ENCODE measurements around the gene EPHA8. TPM values are rescaled to one million over a fixed set of nuclear protein-coding genes. Genes with fewer than 3 reads are reported as not detected.

Gene EPHA8
- polyA plus RNA-seq, 1 experiment = not detected

DNA sequence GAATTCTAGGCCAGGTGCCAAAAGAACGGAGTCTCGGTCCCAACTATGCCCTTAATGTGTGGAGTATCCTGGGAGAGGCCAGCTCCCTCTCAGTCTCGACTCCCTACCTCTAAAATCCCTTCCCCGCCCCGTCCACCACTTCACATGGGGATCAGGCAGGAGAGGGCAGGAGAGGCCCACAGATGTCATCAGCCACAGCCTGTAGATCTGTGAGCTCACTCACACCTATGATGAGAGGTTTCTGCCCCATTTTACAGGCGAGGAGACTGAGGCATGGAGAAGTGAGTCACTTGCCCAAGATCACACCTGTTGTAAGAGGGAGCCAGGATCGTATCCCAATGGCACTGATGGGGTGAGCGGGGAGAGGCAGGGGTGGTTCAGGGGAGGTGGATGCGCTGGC lies 20.4 kb upstream of the EPHA8 start:
- Histone ChIP-seq H3K27ac (ENCODE audit: low read depth, low read length) (no peak overlapping the region), H3K4me3 (ENCODE audit: low read depth, low read length) (no peak overlapping the region), H3K27me3 (ENCODE audit: control insufficient read depth, insufficient read depth, low read length) (peaks cover 38% of the 10 kb centered on the region), H3K9me3 (ENCODE audit: control insufficient read depth, insufficient read depth, low read length) (no peaks in the 10 kb centered on the region)
- CTCF ChIA-PET = no interaction called here
- DNase-seq (ENCODE audit: low read depth, low spot score) = no peak
- POLR2A ChIA-PET = interaction anchor here (0.6 kb wide), 1 partner anchor 44 kb away, joined by 3 read pairs; no protein-coding TSS in a partner anchor
- no peak for TF ChIP-seq CTCF (IDR thresholded peaks at IDR 0.05; ENCODE audit: low read depth, low read length)

DNA sequence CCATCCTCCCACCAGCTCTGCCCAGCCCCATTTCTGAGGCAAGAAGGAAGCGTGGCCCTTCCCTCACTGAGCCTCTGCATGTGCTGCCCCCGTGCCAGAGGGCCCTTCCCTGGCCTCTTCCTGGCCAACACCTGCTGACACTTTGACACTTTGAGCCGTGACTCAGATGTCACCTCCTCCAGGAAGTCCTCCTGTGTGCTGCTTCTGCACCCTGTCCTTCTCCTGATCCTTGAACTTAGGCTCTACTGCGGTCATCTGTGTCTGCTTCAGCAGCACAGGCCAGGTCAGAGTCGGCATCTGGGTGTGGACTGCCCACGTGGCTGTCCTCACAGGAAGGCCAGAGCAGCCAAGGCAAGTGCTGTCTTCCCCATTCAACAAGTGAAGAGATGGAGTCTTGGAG lies 19.6 kb upstream of the EPHA8 start:
- H3K9me3 ChIP-seq (ENCODE audit: control insufficient read depth, insufficient read depth, low read length) = no peaks in the 10 kb centered on the region; the same call in 1 of the 2 replicates
- CTCF ChIA-PET = no interaction called here
- TF ChIP-seq CTCF (IDR thresholded peaks at IDR 0.05; ENCODE audit: low read depth, low read length) = no peak
- POLR2A ChIA-PET = no interaction called here
- H3K4me3 ChIP-seq (ENCODE audit: low read depth, low read length) = no peak overlapping the region
- H3K27me3 ChIP-seq (ENCODE audit: control insufficient read depth, insufficient read depth, low read length) = peaks cover 43% of the 10 kb centered on the region
- no peak for DNase-seq (ENCODE audit: low read depth, low spot score)
- no peak overlapping the region for H3K27ac ChIP-seq (ENCODE audit: low read depth, low read length)

DNA sequence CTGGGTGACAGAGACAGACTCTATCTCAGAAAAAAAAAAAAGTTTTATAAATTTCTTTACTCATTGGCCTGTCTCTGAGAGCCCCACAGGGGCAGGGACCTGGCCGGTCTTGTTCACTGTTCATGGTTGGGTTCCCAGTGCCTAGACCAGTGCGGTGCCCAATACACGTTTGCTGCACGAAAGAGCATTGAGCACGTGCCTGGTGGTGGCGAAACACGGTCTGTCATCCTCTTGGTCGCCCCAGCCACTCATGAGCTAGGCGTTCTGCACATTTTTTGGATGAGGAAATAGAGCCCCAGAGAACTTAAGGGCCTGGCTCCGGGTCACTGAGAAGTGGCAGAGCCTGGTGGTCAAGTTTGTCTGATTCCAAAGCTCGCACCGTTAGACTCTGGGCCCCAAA lies 18.7 kb upstream of the EPHA8 start:
- no peak for TF ChIP-seq CTCF (IDR thresholded peaks at IDR 0.05; ENCODE audit: low read depth, low read length)
- H3K27me3 ChIP-seq (ENCODE audit: control insufficient read depth, insufficient read depth, low read length) = peaks cover 50% of the 10 kb centered on the region
- no peak overlapping the region for H3K4me3 ChIP-seq (ENCODE audit: low read depth, low read length)
- no peak overlapping the region for H3K27ac ChIP-seq (ENCODE audit: low read depth, low read length)
- ChIA-PET CTCF (no interaction called here), POLR2A (no interaction called here)
- no peaks in the 10 kb centered on the region; the same call in 1 of the 2 replicates for H3K9me3 ChIP-seq (ENCODE audit: control insufficient read depth, insufficient read depth, low read length)
- no peak for DNase-seq (ENCODE audit: low read depth, low spot score)

DNA sequence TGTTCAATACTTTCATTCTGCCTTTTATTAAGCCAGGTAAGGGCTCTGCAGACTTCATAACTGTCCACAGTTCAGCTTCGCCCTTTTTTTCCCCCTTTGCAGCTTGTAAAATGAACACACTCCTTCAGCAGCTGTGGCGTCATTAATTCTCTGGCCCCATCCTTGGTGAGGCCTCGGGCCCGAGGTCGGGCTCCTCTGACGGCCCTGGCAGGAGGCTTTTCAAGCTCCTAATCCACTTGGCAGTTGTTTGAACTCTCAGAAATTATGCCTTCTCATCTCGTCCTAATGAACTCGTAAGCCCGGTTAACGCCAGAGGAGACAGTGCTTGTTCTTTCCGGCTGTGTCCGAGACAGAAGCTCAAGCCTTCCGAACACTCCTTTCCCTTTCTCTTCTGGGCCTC lies 18.1 kb upstream of the EPHA8 start:
- ChIA-PET POLR2A (no interaction called here), CTCF (no interaction called here)
- no peak for DNase-seq (ENCODE audit: low read depth, low spot score)
- TF ChIP-seq CTCF (IDR thresholded peaks at IDR 0.05; ENCODE audit: low read depth, low read length) = no peak
- Histone ChIP-seq H3K9me3 (ENCODE audit: control insufficient read depth, insufficient read depth, low read length) (no peaks in the 10 kb centered on the region; the same call in 1 of the 2 replicates), H3K27me3 (ENCODE audit: control insufficient read depth, insufficient read depth, low read length) (peaks cover 55% of the 10 kb centered on the region), H3K4me3 (ENCODE audit: low read depth, low read length) (no peak overlapping the region), H3K27ac (ENCODE audit: low read depth, low read length) (no peak overlapping the region)

- TF ChIP-seq CTCF (IDR thresholded peaks at IDR 0.05; ENCODE audit: low read depth, low read length) = no peak
- POLR2A ChIA-PET = interaction anchor here (0.5 kb wide), 1 partner anchor 1743 kb away, joined by 3 read pairs; no protein-coding TSS in a partner anchor
- Histone ChIP-seq H3K27me3 (ENCODE audit: control insufficient read depth, insufficient read depth, low read length) (peaks cover 74% of the 10 kb centered on the region), H3K9me3 (ENCODE audit: control insufficient read depth, insufficient read depth, low read length) (no peaks in the 10 kb centered on the region; the same call in 1 of the 2 replicates), H3K27ac (ENCODE audit: low read depth, low read length) (no peak overlapping the region), H3K4me3 (ENCODE audit: low read depth, low read length) (no peak overlapping the region)
- CTCF ChIA-PET = no interaction called here
- DNase-seq (ENCODE audit: low read depth, low spot score) = no peak
Measured at GRCh38 chr1:22547186-22547817, 16.0 kb upstream of the EPHA8 start.
